ENCODE data around the gene NTHL1.
A peak's percentile ranks its signal among the peaks of the same experiment; 100 is the strongest.

Gene NTHL1

DNA sequence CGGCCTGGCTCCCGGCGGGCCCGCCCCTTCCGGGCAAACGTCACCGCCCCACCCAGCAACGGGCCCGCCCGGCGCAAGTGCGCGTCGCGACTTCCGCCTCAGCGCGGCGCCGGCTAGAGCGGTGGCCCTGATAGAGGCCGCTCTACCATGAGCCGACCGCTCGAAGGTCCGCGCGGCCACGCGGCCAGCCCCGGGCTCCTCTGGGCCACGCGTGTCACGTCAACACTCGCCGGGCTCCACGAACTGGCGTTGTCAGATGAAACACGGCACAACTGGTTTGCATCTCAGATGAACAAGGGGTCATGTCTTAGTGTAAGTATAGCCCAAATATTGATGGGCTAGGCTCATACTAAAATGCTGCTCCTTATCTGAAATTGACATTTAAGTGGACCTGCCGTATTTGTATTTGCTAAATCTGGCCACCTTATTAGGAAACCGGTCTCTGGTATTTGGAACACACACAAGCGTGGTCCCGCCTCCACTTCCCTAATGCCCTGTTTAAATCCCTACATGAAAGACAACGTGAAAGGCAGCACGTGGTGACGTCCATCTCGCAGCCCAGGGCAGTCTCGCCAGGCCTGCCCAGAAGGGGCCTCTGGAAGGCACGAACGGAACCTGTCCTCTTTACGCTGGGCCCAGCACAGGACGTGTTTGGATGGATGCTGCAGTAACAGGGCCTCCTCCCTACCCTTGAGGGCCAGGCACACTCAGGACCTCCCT lies 37.7 kb downstream of the NTHL1 start, which contains the start of gene ZNF598:
ZNF598 (minus strand) TSS at position 31 of the 720 bp plus-strand sequence.
- DNase-seq (ENCODE audit: low read depth): no peak
- H3K4me3 ChIP-seq (ENCODE audit: low read length): peak within 1 kb of the TSS; percentile 76
- TF ChIP-seq, protein P1, sequence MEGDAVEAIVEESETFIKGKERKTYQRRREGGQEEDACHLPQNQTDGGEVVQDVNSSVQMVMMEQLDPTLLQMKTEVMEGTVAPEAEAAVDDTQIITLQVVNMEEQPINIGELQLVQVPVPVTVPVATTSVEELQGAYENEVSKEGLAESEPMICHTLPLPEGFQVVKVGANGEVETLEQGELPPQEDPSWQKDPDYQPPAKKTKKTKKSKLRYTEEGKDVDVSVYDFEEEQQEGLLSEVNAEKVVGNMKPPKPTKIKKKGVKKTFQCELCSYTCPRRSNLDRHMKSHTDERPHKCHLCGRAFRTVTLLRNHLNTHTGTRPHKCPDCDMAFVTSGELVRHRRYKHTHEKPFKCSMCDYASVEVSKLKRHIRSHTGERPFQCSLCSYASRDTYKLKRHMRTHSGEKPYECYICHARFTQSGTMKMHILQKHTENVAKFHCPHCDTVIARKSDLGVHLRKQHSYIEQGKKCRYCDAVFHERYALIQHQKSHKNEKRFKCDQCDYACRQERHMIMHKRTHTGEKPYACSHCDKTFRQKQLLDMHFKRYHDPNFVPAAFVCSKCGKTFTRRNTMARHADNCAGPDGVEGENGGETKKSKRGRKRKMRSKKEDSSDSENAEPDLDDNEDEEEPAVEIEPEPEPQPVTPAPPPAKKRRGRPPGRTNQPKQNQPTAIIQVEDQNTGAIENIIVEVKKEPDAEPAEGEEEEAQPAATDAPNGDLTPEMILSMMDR (conservative IDR thresholded peaks at IDR 0.05; ENCODE audit: low read depth, low read length): no peak

DNA sequence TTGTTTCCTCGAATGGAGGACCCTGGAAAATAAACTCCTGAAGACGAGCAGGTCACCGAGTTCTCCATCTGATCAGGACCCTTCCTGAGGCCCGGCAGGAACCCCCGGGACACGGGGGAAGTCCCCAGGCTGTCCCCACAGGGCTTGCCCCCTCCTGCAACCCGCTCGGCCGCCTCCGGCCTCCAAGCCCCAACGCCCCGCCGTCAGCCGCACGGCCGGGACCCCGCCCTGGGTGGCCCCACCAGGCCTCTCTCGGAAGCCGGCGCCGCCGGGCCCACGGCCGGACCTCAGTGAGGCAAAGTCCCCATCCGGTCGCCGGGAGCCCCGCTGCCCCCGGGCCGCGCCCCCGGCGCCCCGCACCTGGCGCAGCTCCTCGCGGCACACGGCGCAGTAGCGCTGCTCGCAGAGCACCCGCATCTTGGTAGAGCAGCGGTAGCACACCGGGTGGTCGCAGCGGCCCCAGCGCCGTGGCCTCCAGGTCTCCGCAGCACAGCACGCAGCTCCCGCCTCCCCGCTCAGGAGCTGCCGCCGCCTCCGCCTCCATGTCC lies 38.4 kb downstream of the NTHL1 start:
- peak overlapping the region; percentile 76 for H3K4me3 ChIP-seq (ENCODE audit: low read length)
- DNase-seq (ENCODE audit: low read depth): no peak
- TF ChIP-seq, protein P1 (conservative IDR thresholded peaks at IDR 0.05; ENCODE audit: low read depth, low read length): no peak

DNA sequence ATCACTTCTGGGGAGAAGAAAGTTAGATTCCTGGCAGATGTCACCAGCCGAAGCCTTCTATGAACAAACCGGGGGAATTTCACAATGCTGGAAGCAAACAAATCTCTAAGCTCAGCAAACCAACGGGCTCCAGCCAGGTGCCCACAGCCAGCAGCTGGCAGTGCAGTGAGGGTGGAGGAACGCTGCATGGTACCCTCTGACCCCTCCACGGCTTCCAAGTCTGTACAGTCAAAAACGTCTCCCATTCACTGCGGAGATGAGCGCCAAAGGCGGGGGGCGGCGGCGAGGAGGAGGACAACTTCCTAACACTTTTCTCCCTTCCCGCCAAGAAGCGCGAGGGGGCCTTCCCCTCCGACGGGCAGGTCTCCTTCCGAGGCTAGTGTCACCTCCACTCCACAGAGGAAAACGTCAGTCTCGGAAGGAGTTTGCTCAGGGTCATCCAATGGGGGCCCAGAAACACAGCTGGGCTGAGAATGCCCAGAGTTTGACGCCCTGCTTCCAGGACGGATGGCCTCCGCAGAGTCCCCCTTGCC lies 38.9 kb downstream of the NTHL1 start:
- DNase-seq (ENCODE audit: low read depth): no peak
- H3K4me3 ChIP-seq (ENCODE audit: low read length): peak overlapping the region; percentile 76
- TF ChIP-seq, protein P1 (conservative IDR thresholded peaks at IDR 0.05; ENCODE audit: low read depth, low read length): no peak

DNA sequence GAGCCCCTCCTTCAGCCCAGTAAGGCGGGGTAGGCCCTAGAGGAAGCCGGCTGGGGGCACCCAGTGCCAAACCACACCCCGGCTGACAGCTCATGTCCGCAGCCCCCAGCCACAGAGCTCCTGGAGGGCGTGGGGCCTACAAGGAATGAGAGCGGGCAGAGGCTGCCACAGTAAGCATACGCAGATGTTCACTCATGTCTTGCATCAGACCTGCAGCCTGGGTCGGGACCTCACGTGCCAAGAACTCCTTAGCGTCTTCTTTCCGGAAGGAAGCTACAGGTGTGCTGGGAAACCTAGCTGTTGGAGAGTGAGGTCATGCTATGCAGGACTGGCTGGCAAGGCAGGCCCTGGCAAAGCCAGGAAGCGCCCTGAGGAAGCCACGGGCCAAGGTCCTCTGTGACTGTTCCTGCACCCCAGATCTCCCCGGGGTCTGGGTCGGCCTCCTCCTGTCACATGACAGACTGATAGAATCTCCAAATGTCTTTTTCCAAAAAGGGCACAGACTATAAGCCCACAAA lies 39.6 kb downstream of the NTHL1 start:
- TF ChIP-seq, protein P1 (conservative IDR thresholded peaks at IDR 0.05; ENCODE audit: low read depth, low read length): no peak
- H3K4me3 ChIP-seq (ENCODE audit: low read length): peak overlapping the region; percentile 76
- DNase-seq (ENCODE audit: low read depth): no peak

DNA sequence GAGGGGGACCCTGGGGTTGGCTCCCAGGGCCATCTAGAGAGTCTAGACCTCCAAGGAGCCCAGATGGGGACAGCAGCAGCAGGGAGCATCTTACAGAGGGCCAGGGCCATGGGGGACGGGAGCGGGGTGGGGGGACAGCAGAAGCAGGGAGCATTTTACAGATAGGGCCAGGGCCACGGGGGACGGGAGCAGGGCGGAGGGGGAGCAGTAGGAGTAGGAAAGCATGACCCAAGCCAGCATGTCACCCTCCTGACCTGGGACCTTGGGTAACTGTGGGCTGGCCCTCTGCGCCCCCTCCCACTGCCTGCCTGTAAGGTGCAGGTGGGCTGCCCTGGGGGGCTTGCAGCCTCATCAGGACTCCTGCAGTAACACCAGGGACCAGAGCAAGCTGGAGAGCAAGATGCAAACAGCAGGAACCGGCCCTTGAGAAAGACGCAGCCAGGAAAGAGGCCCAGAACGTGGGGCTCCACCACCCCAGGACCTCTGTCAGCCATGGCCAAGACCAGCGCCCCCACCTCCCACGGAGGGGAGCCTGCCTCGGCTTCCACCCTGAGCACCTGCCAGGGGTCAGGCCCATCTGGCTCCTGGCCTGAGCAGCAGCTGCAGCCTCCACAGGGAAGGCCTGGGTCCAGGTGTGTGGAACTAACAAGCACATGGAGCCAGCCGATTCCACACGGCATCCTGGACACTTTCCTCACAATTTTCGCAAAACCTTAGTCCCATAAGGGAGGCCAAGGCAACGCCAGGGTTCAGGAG lies 40.4 kb downstream of the NTHL1 start:
- TF ChIP-seq, protein P1 (conservative IDR thresholded peaks at IDR 0.05; ENCODE audit: low read depth, low read length): no peak
- DNase-seq (ENCODE audit: low read depth): no peak
- H3K4me3 ChIP-seq (ENCODE audit: low read length): no peak overlapping the region

DNA sequence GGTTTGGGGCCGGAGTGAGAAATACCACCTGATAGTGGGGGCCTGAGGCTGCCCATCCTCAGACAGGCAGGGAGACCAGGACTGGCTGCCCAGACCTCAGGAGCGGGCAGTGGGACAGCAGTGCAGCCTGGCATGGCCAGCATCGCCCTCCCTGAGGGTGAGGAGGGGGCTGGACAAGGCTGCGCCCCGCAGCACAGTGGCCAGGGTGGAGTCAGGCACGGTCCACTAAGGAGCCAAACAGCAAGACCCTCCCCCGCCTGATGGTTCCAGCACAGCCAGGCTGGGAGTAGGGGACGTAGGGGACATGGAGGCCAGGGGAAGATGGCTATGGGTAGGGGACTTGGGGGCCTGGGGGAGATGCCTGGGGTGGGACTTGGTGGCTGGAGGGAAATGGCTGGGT lies 41.3 kb downstream of the NTHL1 start:
- no peak for DNase-seq (ENCODE audit: low read depth)
- TF ChIP-seq, protein P1 (conservative IDR thresholded peaks at IDR 0.05; ENCODE audit: low read depth, low read length): no peak
- H3K4me3 ChIP-seq (ENCODE audit: low read length): no peak overlapping the region
